HL-60 (cell line): ENCODE measurements around the gene LIN7B.

Experiments
- CTCF ChIP-seq: IDR thresholded peaks from one replicate; pipeline ENCODE4 v1.5.1; 2011; ENCODE audit warnings: low read length, control low read depth, inconsistent platforms; ENCODE audit not compliant: insufficient read depth
- GABPA ChIP-seq: IDR thresholded peaks from 2 replicates; pipeline ENCODE4 v1.6.1; 2012; ENCODE audit warnings: low read depth

- TF ChIP-seq CTCF (no peak), GABPA (no peak)
These were observed 47.8 kb downstream of the LIN7B start for GRCh38 chr19:49161987-49162386.
